HG03442 (cell line): ENCODE data around the gene SMARCB1.
A peak's percentile ranks its signal among the peaks of the same experiment; 100 is the strongest.

ENCODE experiments used
- ATAC-seq: cut with Tn5 transposase; IDR thresholded peaks from one replicate; pipeline ENCODE4 v1.9.1; 2021; ENCODE audit warnings: mild to moderate bottlenecking, moderate library complexity; ENCODE audit not compliant: unreplicated experiment

SMARCB1 gene

DNA sequence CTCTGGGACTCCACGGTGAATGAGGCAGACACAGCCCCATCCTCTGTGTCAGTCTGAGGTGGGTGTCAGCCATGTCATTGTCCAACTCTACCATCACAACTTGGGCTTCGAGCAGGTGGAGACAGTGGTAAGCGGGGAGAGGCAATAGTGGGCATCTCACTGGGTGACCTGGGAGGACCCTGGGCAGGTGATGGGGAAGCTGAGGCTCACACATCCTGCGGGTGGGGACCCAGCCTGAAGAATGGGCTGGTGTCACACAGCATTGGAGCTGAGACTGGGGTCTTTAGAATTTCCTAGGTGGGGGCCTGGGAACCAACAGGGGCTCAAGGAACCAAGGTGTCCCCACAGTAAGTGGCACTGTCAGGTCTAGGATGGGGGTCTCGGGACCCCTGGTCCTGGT, 7.0 kb upstream of the SMARCB1 start:
- ATAC-seq = no peak

- no peak for ATAC-seq
Measured at GRCh38 chr22:23780146-23780748, 6.5 kb upstream of the SMARCB1 start.

DNA sequence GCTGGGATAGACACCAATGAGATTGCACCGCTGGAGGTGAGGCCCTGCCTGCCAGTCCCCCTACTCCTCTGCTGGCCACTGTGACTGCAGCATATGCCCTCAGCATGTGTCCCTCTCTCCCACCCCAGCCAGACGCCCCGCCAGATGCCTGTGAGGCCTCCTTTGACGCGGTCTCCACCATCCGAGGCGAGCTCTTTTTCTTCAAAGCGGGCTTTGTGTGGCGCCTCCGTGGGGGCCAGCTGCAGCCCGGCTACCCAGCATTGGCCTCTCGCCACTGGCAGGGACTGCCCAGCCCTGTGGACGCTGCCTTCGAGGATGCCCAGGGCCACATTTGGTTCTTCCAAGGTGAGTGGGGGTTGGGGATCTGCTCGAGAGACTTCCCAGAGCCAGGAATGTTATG, 5.7 kb upstream of the SMARCB1 start:
- no peak for ATAC-seq

- ATAC-seq = no peak
Measured at GRCh38 chr22:23781511-23782183, 5.1 kb upstream of the SMARCB1 start.

GRCh38 chr22:23782252-23782651, 4.5 kb upstream of the SMARCB1 start:
- no peak for ATAC-seq

DNA sequence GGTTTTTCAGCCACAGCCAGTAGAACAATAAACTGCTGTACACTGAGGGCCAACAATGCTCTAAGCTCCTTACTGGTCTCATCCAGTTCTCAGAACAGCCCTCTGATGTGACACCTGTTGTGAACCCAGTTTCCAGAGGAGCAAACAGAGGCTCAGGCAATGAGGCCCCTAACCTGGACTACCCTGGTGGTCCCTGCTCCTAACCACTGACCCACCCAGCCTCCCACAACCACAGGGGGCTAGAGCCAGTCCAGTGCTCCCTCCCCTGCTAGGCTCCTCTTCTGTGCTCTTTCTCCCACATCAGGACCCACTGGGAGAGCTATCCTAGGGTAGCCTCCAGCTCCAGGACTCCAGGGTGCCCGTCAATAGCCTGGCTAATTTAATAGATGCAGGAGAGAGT, 4.1 kb upstream of the SMARCB1 start:
- no peak for ATAC-seq

DNA sequence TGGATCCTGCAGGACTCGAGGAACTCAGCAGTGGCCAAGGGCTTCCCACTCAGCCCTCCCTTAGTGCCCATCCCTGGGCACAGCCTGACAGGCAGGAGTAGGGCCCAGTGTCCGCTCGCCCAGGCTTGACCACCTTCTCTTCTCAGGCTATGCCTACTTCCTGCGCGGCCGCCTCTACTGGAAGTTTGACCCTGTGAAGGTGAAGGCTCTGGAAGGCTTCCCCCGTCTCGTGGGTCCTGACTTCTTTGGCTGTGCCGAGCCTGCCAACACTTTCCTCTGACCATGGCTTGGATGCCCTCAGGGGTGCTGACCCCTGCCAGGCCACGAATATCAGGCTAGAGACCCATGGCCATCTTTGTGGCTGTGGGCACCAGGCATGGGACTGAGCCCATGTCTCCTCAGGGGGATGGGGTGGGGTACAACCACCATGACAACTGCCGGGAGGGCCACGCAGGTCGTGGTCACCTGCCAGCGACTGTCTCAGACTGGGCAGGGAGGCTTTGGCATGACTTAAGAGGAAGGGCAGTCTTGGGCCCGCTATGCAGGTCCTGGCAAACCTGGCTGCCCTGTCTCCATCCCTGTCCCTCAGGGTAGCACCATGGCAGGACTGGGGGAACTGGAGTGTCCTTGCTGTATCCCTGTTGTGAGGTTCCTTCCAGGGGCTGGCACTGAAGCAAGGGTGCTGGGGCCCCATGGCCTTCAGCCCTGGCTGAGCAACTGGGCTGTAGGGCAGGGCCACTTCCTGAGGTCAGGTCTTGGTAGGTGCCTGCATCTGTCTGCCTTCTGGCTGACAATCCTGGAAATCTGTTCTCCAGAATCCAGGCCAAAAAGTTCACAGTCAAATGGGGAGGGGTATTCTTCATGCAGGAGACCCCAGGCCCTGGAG, 3.3 kb upstream of the SMARCB1 start:
- no peak for ATAC-seq

DNA sequence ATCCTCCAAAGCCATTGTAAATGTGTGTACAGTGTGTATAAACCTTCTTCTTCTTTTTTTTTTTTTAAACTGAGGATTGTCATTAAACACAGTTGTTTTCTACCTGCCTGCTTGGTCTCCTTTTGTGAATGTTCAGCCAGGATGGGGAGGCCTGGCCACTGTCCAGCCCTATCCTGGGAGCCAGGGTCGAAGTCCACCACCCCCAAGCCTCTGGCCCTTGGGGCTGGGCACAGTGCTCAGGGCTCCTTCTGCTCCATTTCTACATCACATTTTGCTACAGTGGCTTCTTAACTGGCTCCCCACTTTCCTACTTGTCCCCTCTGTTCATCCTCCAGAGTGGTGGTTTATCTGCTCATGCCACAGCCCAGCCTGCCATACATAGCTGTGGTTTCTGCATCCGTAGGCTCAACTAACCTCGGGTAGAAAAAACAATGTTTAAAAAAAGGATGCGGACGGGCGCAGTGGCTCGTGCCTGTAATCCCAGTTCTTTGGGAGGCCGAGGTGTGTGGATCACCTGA, 2.5 kb upstream of the SMARCB1 start:
- no peak for ATAC-seq

DNA sequence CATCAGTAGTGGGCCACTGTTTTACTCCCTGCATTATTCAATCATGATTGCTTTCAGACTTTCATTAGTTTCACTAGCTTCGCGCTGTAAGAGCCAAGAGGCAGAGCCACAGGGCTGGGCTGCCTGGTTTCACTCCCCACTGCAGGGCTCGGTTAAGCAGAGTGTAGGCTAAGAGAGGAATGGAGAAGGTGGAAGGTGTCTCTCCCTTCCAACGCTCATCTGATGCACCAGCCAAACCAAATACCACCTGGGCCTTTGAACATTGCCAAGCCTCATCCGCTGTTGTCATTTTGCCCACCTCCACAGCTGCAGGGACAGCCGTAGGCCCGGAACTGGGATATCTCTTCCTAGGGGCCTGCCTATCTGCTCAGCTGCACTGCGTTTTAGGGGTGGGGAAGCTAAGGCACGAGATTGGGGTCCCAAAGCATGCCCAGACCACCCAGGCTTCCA, 480 bp upstream of the SMARCB1 start:
- no peak for ATAC-seq

DNA sequence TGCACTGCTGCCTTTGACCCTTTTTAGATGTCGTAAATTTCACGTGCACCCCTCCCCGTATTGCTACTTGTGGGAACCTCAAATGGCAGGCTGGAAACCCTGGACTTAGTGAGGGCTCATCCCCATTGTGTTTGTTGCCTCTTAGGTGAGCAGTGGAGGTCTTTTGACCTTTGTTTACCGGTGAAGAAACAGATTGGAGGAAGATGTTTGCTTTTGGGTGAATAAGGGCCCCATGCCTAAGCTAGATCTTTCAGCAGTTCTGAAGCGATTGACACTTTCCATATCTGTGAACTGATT, 782 bp downstream of the SMARCB1 start:
- ATAC-seq = no peak

GRCh38 chr22:23787910-23788309, 1.1 kb downstream of the SMARCB1 start:
- no peak for ATAC-seq

- no peak for ATAC-seq
Measured at GRCh38 chr22:23789121-23789520, 2.4 kb downstream of the SMARCB1 start.

GRCh38 chr22:23789638-23790037, 2.9 kb downstream of the SMARCB1 start:
- no peak for ATAC-seq

DNA sequence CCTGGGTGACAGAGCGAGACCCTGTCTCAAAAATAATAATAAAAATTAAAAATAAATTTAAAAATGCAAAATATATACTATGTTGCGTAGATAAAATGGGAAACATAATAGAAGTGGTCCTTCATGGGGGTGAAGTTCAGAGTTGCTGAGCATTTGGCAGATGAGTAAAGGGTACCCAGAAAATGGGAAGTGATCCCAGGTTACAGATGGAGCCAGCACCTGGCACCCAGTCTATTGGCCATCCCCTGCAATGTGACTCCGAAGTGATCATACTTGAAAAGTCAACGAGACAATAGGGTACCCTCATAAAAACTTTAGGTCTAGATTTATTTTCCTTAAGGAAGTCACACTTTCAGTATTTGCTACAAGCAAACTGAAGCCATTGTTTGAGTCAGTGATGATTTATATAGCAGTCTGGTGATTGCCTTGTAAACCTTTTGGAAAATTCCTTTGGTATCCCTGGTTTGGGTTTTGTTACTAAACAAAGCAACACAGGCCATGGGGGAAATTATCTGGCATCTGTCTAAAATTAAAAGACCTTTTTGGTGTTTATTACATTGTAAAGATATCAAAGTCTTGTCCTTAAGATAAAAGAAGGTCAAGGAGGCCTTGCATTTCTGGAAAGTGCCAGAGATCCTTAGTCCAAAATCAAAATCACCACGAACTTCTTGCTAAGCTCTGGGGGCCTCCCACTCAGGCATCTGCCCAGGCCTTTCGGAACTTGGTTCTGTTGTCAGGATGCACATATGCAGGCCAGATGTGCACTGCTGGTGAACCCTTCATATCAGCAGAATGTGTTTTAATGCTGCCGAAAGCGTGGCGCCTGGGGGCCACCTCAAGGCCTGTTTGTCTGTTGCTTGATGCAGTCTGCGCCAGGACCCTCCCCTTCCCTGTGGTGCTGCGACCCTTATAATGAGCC, 4.3 kb downstream of the SMARCB1 start:
- no peak for ATAC-seq

GRCh38 chr22:23791738-23792645, 5.2 kb downstream of the SMARCB1 start:
- ATAC-seq = no peak

- ATAC-seq = no peak
Measured at GRCh38 chr22:23793326-23793725, 6.6 kb downstream of the SMARCB1 start.

DNA sequence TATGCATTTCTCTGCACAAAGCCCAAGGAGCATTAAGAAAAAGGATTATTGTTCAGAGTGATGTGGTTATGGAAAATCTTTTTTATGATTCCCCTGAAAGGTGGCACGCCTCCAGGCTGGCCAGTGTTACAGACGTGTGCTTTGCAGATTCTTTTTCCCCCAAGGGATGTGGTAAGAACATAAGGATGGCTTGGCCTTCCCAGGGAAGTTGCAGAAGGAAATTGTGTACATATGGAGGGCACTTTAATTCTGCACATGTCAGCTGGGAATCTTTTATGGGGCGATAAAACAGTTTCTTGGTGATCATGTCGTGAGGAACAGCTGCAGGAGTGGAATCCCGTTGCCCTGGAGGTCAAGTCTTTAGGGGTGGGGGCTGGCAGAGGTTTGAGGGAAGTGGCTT, 9.7 kb downstream of the SMARCB1 start:
- ATAC-seq = no peak

DNA sequence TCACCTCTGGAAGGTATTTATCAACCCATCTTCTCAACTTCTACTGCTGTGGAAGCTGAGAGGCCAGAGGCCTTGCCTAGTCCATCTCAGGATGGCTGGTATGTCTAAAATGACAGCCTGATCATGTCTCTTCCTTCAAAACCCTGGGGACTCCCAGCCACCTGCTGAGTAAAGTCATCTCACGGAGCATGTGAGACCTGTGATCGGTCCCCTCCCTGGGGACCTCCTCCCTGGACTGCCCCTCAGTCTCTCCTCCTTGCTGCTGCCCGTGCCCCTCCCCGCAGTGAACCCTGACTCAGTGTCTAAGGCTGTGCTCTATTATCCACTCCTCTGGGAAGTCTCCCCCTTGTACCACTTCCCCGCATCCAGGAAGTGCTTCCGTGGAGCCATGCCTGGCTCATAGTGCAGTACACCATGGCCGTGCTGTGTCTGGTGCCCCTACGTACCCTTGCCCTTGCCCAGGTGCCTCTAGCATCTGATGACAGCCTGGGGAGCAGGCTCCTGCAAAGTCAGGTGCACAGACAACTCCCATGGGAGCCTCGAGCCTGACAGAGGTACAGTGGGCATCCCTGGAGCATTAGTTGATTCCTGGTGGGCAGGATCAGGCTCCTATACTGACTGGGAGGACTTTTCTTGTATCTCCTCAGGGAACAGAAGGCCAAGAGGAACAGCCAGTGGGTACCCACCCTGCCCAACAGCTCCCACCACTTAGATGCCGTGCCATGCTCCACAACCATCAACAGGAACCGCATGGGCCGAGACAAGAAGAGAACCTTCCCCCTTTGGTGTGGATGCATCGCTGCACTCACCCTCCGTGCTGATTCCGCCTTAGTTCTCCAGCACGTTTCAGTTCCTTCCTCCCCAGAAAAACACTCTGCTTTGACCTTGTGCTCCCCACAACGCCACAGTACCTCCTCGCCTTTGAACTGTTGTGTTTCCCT, 13.8 kb downstream of the SMARCB1 start:
- peak; percentile 52 for ATAC-seq
